Left renal cortex interstitium (tissue), 4 donors: ENCODE results near the gene CNTFR. TPM values are rescaled to one million over a fixed set of nuclear protein-coding genes. Genes with fewer than 3 reads are reported as not detected.

ENCODE experiments used
- DNase-seq, 4 donors: peaks; one replicate each; pipeline ENCODE4 v3.0.0-alpha.2; 2013; ENCODE audit warnings: low read depth in 4 of 4, low spot score in 2 of 4, missing footprints in 1 of 4
- polyA plus RNA-seq, 4 donors: library from polyadenylated mRNA; unstranded; fragments of 120-200 nt; gene quantifications; one replicate each; pipeline ENCODE4 v1.2.1, GENCODE V29; 2013; ENCODE audit not compliant: insufficient read length in 4 of 4

The CNTFR gene
- polyA plus RNA-seq, 4 donors = 33.1 to 59.9 (median 47.4) TPM

DNA sequence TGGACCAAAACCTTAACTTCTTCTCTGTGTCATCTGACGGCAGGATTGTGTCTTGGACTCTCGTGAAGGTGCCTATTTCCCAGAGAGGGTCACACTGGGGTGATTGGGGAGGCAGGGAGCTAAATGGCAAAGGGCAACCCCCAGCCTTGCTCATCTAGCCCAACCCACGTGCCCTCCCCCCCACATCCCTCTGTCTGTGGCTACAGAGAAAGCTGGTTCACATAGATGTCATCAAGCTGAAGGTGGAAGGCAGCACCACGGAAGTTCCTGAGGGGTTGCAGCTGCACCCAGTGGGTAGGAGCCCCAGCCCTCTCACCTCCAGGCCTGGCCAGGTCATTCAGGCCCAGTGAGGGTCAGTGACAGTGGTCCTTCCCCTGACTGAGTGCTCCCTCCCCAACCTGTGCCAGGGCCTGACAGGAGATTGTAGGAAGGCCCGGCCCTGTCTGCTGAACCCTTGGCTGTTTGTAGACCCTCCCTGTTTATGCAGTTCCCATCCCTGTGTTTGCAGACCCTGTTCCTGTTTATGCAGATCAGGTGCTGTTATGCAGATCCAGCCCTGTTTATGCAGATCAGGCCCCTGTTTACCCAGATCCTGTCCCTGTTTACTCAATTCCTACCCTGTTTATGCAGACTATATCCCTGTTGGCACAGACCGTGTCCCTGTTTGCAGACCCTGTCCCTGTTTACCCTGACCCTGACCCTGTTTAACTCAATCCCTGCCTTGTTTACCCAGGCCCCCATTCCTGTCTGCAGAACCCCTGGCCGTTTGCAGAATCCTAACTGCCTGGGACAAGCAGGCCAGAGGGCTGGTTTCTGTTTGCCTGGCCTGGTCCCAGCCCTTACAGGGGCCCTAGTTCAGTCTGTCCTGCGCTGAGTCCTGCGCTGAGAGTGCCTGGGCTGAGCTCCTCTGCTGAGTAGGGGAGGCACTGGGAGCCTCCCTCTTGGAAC lies 77.1 kb downstream of the CNTFR start:
- DNase-seq = no peak

DNA sequence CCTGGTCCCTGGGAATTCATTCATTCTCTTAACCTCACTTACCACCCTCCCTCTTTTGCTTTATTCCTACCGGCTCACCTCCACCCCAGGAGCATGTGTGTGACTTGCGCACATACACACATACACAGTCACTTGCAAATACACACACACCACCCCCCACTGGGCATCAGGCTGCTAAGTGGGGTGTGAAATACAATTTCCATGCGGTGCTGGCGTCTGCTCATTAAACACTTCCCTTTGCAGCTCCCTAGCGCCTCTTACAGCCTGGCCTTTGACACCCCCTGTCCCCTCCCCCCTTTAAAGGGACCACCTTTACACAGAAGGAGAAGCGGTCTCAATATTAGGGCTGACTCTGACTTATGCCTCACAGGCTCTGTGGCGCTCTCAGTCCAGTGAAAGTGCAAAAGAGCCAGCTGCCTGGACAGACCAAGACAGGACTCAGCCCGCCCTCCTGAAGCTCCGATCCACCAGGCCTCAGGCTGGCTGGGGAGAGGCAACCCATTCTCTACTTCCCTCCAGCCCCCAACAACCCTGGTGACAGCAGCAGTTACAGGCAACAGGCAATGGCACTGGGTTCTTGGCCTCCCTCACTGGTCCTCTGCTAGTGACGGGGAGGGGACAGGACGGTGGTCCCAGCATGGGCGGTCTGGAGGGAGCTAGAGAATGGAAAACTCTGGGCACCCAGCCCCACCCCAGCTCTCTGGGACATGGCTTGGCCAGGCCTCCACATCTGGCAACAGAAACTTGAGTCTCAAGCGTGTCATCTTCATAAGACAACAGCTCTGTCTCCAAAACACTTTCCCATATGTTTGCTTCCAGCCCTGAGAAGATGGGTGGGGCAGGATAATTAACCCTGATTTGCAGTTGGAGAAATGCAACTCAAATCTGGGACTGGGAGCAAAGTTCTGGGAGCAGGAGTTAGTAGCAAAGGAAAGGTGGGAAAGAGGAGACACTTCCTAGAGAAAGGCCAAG lies 78.7 kb downstream of the CNTFR start:
- DNase-seq = no peak

DNA sequence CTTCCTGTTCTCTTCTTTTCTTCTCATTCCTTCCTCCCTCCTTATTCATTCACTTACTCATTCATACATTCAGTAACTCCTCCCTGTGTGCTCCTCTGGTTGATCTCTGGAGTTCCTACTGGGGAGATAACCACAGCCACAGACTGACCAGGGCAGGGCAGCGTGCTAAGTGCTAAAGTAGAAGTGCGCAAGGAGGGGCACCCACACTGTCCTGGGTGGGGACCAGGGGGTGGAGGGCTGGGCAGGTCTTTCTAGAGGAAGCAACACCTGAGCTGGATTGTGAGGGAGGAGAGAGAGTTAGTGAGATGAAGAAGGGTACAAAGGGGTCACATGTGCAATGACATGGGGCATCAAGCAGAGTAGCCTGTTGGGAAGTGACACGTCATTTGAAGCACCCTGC lies 80.6 kb downstream of the CNTFR start:
- DNase-seq = no peak

- no peak for DNase-seq
Measured at GRCh38 chr9:34508463-34508862, 81.1 kb downstream of the CNTFR start.

GRCh38 chr9:34507966-34508365 lies 81.6 kb downstream of the CNTFR start:
- no peak for DNase-seq

DNA sequence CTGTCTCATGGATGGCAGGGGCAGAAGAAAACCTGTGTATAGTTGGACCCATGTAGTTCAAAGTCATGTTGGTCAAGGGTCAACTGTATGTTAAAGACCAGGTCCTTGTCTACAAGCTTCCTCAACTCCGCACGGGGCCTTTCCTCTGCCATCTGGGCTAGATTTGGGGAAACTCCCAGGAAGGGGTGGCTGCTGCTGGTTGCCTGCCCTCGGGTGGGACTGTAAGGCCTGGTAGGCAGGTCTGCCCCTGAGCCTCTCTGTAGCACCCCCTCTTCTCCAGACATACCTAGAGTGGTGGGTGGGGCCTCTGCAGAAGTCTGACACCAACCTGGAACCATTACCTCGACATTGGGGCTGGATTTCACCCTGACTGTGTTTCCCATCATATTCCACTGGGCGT lies 82.0 kb downstream of the CNTFR start:
- DNase-seq = no peak

GRCh38 chr9:34506623-34507022 lies 82.9 kb downstream of the CNTFR start:
- DNase-seq = no peak

GRCh38 chr9:34505370-34506120 lies 84.0 kb downstream of the CNTFR start:
- DNase-seq = no peak

GRCh38 chr9:34503406-34503805 lies 86.1 kb downstream of the CNTFR start:
- DNase-seq = no peak

DNA sequence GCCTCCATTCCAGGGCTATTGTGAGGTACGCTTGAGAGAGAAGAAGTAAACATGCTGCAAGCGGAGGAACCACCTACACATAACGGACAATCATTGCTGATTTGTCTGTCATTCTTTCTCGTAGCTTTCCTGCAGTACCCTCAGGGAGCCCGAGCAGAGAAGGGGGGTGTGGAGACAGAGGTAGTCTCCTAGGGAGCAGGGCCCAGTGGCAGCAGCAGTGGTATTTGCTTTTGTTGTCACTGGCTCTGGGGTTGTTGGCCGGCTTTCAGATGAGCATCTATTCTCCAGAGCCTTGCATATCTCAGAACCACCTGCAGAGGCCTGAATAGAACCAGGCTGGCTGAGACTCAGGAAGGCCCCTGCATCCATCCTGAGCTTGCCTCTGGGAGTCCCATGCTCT lies 86.6 kb downstream of the CNTFR start:
- no peak for DNase-seq

GRCh38 chr9:34502471-34502870 lies 87.1 kb downstream of the CNTFR start:
- DNase-seq = no peak

- no peak for DNase-seq
Measured at GRCh38 chr9:34501889-34502425, 87.6 kb downstream of the CNTFR start.

Other genes starting within 250 kb of the CNTFR start
- 10 to 100 TPM in 1 of 4 donors, 1 to 10 TPM in 3; 6.7 to 10.2 (median 9.5) TPM for gene MYORG, start 212.8 kb downstream of the CNTFR start, polyA plus RNA-seq
- 10 to 100 TPM; 12.9 to 15.2 (median 13.4) TPM for gene FAM219A, start 131.2 kb downstream of the CNTFR start, polyA plus RNA-seq
- gene DNAI1, start 130.9 kb downstream of the CNTFR start, polyA plus RNA-seq = 1 to 10 TPM in 3 of 4 donors, under 1 TPM in 1; 0.99 to 5.7 (median 3.7) TPM
- gene ENHO, start 66.7 kb downstream of the CNTFR start, polyA plus RNA-seq = 1 to 10 TPM; 1.5 to 2.8 (median 2.1) TPM
- 10 to 100 TPM; 26.5 to 38.1 (median 30.7) TPM for gene RPP25L, start 22.4 kb upstream of the CNTFR start, polyA plus RNA-seq
- 100 to 1,000 TPM in 3 of 4 donors, 10 to 100 TPM in 1; 95.2 to 108 (median 103) TPM for gene DCTN3, start 30.8 kb upstream of the CNTFR start, polyA plus RNA-seq
- gene ARID3C, start 39.3 kb upstream of the CNTFR start, polyA plus RNA-seq = under 1 TPM in 3 of 4 donors, not detected in 1; 0.16 to 0.21 (median 0.19) TPM
- 10 to 100 TPM; 44.0 to 57.1 (median 49.5) TPM for gene SIGMAR1, start 48.1 kb upstream of the CNTFR start, polyA plus RNA-seq
- 10 to 100 TPM; 57.7 to 88.7 (median 70.9) TPM for gene GALT, start 57.0 kb upstream of the CNTFR start, polyA plus RNA-seq
- gene IL11RA, start 62.5 kb upstream of the CNTFR start, polyA plus RNA-seq = 10 to 100 TPM; 45.0 to 77.6 (median 68.5) TPM
- gene CCL27, start 72.9 kb upstream of the CNTFR start, polyA plus RNA-seq = under 1 TPM in 3 of 4 donors, not detected in 1; 0.23 to 0.44 (median 0.41) TPM
- under 1 TPM in 1 of 4 donors, not detected in 3; 0.28 TPM for gene CCL19, start 101.6 kb upstream of the CNTFR start, polyA plus RNA-seq
- 10 to 100 TPM in 2 of 4 donors, 1 to 10 TPM in 2; 6.5 to 21.2 (median 10.8) TPM for gene CCL21, start 120.4 kb upstream of the CNTFR start, polyA plus RNA-seq